Activated naive CD4-positive, alpha-beta T cell treated with anti-CD3 and anti-CD28 coated beads, Interleukin-2, amount 10 ng/mL, durations not matched to agents 7 days and 5 days (primary cell): Measurements from ENCODE around the gene SEMA5B.

Experiments
- CTCF ChIA-PET: fragments of 350-600 bp; sonication (Branson Sonifier 250); formaldehyde crosslinking; loops from one replicate; lab custom pipeline; 2021; ENCODE audit warnings: antibody characterized with exemption; lab: Charles Lee
- DNase-seq: peaks from one replicate; pipeline ENCODE4 v3.0.0-alpha.2; 2020
- H3K27ac Mint-ChIP-seq: one replicate; pipeline ENCODE4 v1.8.0; 2021; ENCODE audit warnings: mild to moderate bottlenecking, moderate library complexity, mixed read lengths
- H3K27me3 Mint-ChIP-seq: one replicate; pipeline ENCODE4 v1.8.0; 2021; ENCODE audit warnings: mild to moderate bottlenecking, mixed read lengths
- H3K36me3 Mint-ChIP-seq: one replicate; pipeline ENCODE4 v1.8.0; 2021; ENCODE audit warnings: mixed read lengths
- H3K4me1 Mint-ChIP-seq: one replicate; pipeline ENCODE4 v1.8.0; 2021; ENCODE audit warnings: mixed read lengths
- H3K4me3 Mint-ChIP-seq: one replicate; pipeline ENCODE4 v1.8.0; 2021; ENCODE audit warnings: mild to moderate bottlenecking, moderate library complexity, mixed read lengths
- H3K9me3 Mint-ChIP-seq: one replicate; pipeline ENCODE4 v1.8.0; 2021; ENCODE audit warnings: mixed read lengths

The SEMA5B gene

GRCh38 chr3:122974764-122975162 lies 52.8 kb downstream of the SEMA5B start:
- peaks cover 52% of the 10 kb centered on the region for H3K27me3 Mint-ChIP-seq
- no peak overlapping the region for H3K4me3 Mint-ChIP-seq
- H3K36me3 Mint-ChIP-seq: no peaks in the 10 kb centered on the region
- H3K27ac Mint-ChIP-seq: no peak overlapping the region
- CTCF ChIA-PET: no interaction called here
- DNase-seq: no peak
- peaks cover 23% of the 10 kb centered on the region for H3K4me1 Mint-ChIP-seq
- no peaks in the 10 kb centered on the region for H3K9me3 Mint-ChIP-seq

- no peaks in the 10 kb centered on the region for H3K9me3 Mint-ChIP-seq
- no peak for DNase-seq
- no peaks in the 10 kb centered on the region for H3K36me3 Mint-ChIP-seq
- CTCF ChIA-PET: no interaction called here
- H3K27me3 Mint-ChIP-seq: peaks cover 60% of the 10 kb centered on the region
- no peak overlapping the region for H3K27ac Mint-ChIP-seq
- no peak overlapping the region for H3K4me3 Mint-ChIP-seq
- H3K4me1 Mint-ChIP-seq: peaks cover 23% of the 10 kb centered on the region
These were observed 53.5 kb downstream of the SEMA5B start for GRCh38 chr3:122973893-122974615.

- DNase-seq: no peak
- no peak overlapping the region for H3K27ac Mint-ChIP-seq
- no peak overlapping the region for H3K4me3 Mint-ChIP-seq
- CTCF ChIA-PET: no interaction called here
- peaks cover 18% of the 10 kb centered on the region for H3K4me1 Mint-ChIP-seq
- H3K27me3 Mint-ChIP-seq: peaks cover 47% of the 10 kb centered on the region
- no peaks in the 10 kb centered on the region for H3K9me3 Mint-ChIP-seq
- no peaks in the 10 kb centered on the region for H3K36me3 Mint-ChIP-seq
These were observed 55.4 kb downstream of the SEMA5B start for GRCh38 chr3:122972141-122972540.

GRCh38 chr3:122969585-122970469 lies 57.7 kb downstream of the SEMA5B start:
- no peak overlapping the region for H3K27ac Mint-ChIP-seq
- no peak overlapping the region for H3K4me3 Mint-ChIP-seq
- H3K4me1 Mint-ChIP-seq: peaks cover 3% of the 10 kb centered on the region
- H3K9me3 Mint-ChIP-seq: no peaks in the 10 kb centered on the region
- no peaks in the 10 kb centered on the region for H3K36me3 Mint-ChIP-seq
- CTCF ChIA-PET: no interaction called here
- peaks cover 51% of the 10 kb centered on the region for H3K27me3 Mint-ChIP-seq
- no peak for DNase-seq

GRCh38 chr3:122967765-122968164 lies 59.8 kb downstream of the SEMA5B start:
- H3K4me3 Mint-ChIP-seq: no peak overlapping the region
- no peaks in the 10 kb centered on the region for H3K4me1 Mint-ChIP-seq
- DNase-seq: no peak
- CTCF ChIA-PET: no interaction called here
- H3K27ac Mint-ChIP-seq: no peak overlapping the region
- H3K36me3 Mint-ChIP-seq: no peaks in the 10 kb centered on the region
- H3K9me3 Mint-ChIP-seq: no peaks in the 10 kb centered on the region
- peaks cover 57% of the 10 kb centered on the region for H3K27me3 Mint-ChIP-seq

- no peak for DNase-seq
- Mint-ChIP-seq H3K27me3 (peaks cover 60% of the 10 kb centered on the region), H3K36me3 (no peaks in the 10 kb centered on the region), H3K4me3 (no peak overlapping the region), H3K9me3 (no peaks in the 10 kb centered on the region), H3K27ac (no peak overlapping the region), H3K4me1 (no peaks in the 10 kb centered on the region)
- CTCF ChIA-PET: no interaction called here
These were observed 60.2 kb downstream of the SEMA5B start for GRCh38 chr3:122967356-122967755.

- CTCF ChIA-PET: no interaction called here
- peaks cover 60% of the 10 kb centered on the region for H3K27me3 Mint-ChIP-seq
- no peak for DNase-seq
- no peaks in the 10 kb centered on the region for H3K9me3 Mint-ChIP-seq
- H3K27ac Mint-ChIP-seq: no peak overlapping the region
- no peaks in the 10 kb centered on the region for H3K36me3 Mint-ChIP-seq
- H3K4me3 Mint-ChIP-seq: no peak overlapping the region
- no peaks in the 10 kb centered on the region for H3K4me1 Mint-ChIP-seq
These were observed 61.5 kb downstream of the SEMA5B start for GRCh38 chr3:122966045-122966444.

- no peak overlapping the region for H3K27ac Mint-ChIP-seq
- peaks cover 53% of the 10 kb centered on the region for H3K27me3 Mint-ChIP-seq
- H3K9me3 Mint-ChIP-seq: no peaks in the 10 kb centered on the region
- H3K36me3 Mint-ChIP-seq: no peaks in the 10 kb centered on the region
- H3K4me3 Mint-ChIP-seq: no peak overlapping the region
- DNase-seq: no peak
- no peaks in the 10 kb centered on the region for H3K4me1 Mint-ChIP-seq
- CTCF ChIA-PET: interaction anchor here (1.3 kb wide), 1 partner anchor 67 kb away, joined by 3 read pairs; no protein-coding TSS in a partner anchor
These were observed 62.8 kb downstream of the SEMA5B start for GRCh38 chr3:122964811-122965210.

GRCh38 chr3:122962149-122962548 lies 65.4 kb downstream of the SEMA5B start:
- CTCF ChIA-PET: interaction anchor here (1.0 kb wide), 1 partner anchor 65 kb away, joined by 3 read pairs; the partner anchor contains the start of gene SEMA5B
- DNase-seq: no peak
- H3K9me3 Mint-ChIP-seq: no peaks in the 10 kb centered on the region
- H3K4me1 Mint-ChIP-seq: no peaks in the 10 kb centered on the region
- no peak overlapping the region for H3K4me3 Mint-ChIP-seq
- peaks cover 65% of the 10 kb centered on the region for H3K27me3 Mint-ChIP-seq
- H3K36me3 Mint-ChIP-seq: no peaks in the 10 kb centered on the region
- H3K27ac Mint-ChIP-seq: no peak overlapping the region

GRCh38 chr3:122961146-122961545 lies 66.4 kb downstream of the SEMA5B start:
- CTCF ChIA-PET: interaction anchor here (0.8 to 1.0 kb wide), 2 partner anchors 14 to 66 kb away, joined by 3 read pairs; partner anchors contain the start of gene SEMA5B
- no peak for DNase-seq
- H3K27me3 Mint-ChIP-seq: peaks cover 75% of the 10 kb centered on the region

GRCh38 chr3:122960652-122961051 lies 66.9 kb downstream of the SEMA5B start:
- no peaks in the 10 kb centered on the region for H3K4me1 Mint-ChIP-seq
- no peak overlapping the region for H3K27ac Mint-ChIP-seq
- H3K36me3 Mint-ChIP-seq: no peaks in the 10 kb centered on the region
- H3K9me3 Mint-ChIP-seq: no peaks in the 10 kb centered on the region
- CTCF ChIA-PET: interaction anchor here (0.8 kb wide), 1 partner anchor 14 kb away, joined by 3 read pairs; no protein-coding TSS in a partner anchor
- peaks cover 76% of the 10 kb centered on the region for H3K27me3 Mint-ChIP-seq
- no peak for DNase-seq
- no peak overlapping the region for H3K4me3 Mint-ChIP-seq

More at GRCh38 chr3:122961146-122961545, 66.4 kb downstream of the SEMA5B start:
- Mint-ChIP-seq H3K9me3 (no peaks in the 10 kb centered on the region), H3K4me3 (no peak overlapping the region), H3K36me3 (no peaks in the 10 kb centered on the region), H3K27ac (no peak overlapping the region), H3K4me1 (no peaks in the 10 kb centered on the region)

GRCh38 chr3:122959339-122959738 lies 68.2 kb downstream of the SEMA5B start:
- Mint-ChIP-seq H3K27me3 (peaks cover 66% of the 10 kb centered on the region), H3K4me3 (no peak overlapping the region), H3K9me3 (no peaks in the 10 kb centered on the region), H3K4me1 (no peaks in the 10 kb centered on the region), H3K36me3 (no peaks in the 10 kb centered on the region), H3K27ac (no peak overlapping the region)
- no peak for DNase-seq
- CTCF ChIA-PET: interaction anchor here (1.6 kb wide), 1 partner anchor 17 kb away, joined by 3 read pairs; no protein-coding TSS in a partner anchor

- no peaks in the 10 kb centered on the region for H3K4me1 Mint-ChIP-seq
- CTCF ChIA-PET: interaction anchor here (1.6 kb wide), 1 partner anchor 16 kb away, joined by 3 read pairs; no protein-coding TSS in a partner anchor
- no peaks in the 10 kb centered on the region for H3K36me3 Mint-ChIP-seq
- H3K27me3 Mint-ChIP-seq: peaks cover 53% of the 10 kb centered on the region
- no peaks in the 10 kb centered on the region for H3K9me3 Mint-ChIP-seq
- no peak overlapping the region for H3K4me3 Mint-ChIP-seq
- H3K27ac Mint-ChIP-seq: no peak overlapping the region
- no peak for DNase-seq
These were observed 69.6 kb downstream of the SEMA5B start for GRCh38 chr3:122957707-122958689.
